Measurements from ENCODE around the gene CFAP299. TPM values are rescaled to one million over a fixed set of nuclear protein-coding genes. Genes with fewer than 3 reads are reported as not detected.
A peak's percentile ranks its signal among the peaks of the same experiment; 100 is the strongest.
"Not testable (repeated sequence)": the region's sequence is repeated elsewhere in the genome, so short reads cannot be mapped to it uniquely, and the experiment has no call there.

Gene CFAP299
- under 1 TPM in 2 of 3 donors, not detected in 1; under 0.01 to 0.15 TPM for total RNA-seq

- TF ChIP-seq CTCF (IDR thresholded peaks at IDR 0.05) (peak in 1 of 3 donors; percentile 31), POLR2A (IDR thresholded peaks at IDR 0.05) (no peak), POLR2AphosphoS5 (IDR thresholded peaks at IDR 0.05) (no peak)
- Histone ChIP-seq H3K4me1 (no peaks in the 10 kb centered on the region), H3K27me3 (peaks cover 0 to 17% of the 10 kb centered on the region in 2 donors), H3K27ac (no peak within 1 kb of the TSS), H3K9me3 (no peaks in the 10 kb centered on the region), H3K4me3 (peak within 1 kb of the TSS; percentile 40 to 68 (median 58)), H3K36me3 (no peaks in the 10 kb centered on the region)
- peak; percentile 55 to 70 for DNase-seq (ENCODE audit: low spot score in 2 of 2)
- intact Hi-C loops (cut with DNase I; ENCODE audit: low total_unique reads), result loop anchor here (10.0 kb wide), 1 partner anchor 111 kb away; no protein-coding TSS in a partner anchor
Measured at GRCh38 chr4:80335554-80336358, at the start of gene CFAP299. TSS of gene CFAP299 (plus strand) at chr4:80335730.

DNA sequence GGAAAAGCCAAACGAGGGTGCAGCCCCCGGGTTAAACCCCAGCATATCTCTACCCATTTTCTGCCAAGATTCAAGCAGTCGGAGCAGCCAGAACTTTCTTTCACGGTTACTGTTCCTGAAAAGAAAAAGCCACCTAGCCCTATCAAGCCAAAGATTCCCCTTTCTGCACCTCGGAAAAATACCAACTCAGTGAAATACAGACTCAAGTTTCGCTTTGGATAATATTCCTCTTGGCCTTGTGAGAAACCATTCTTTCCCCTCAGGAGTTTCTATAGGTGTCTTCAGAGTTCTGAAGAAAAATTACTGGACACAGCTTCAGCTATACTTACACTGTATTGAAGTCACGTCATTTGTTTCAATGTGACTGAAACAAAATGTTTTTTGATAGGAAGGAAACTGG, 49.1 kb upstream of the CFAP299 start:
- H3K9me3 ChIP-seq, result no peaks in the 10 kb centered on the region
- no peak for DNase-seq (ENCODE audit: low spot score in 2 of 2)
- H3K27ac ChIP-seq, result no peak overlapping the region
- TF ChIP-seq POLR2A (IDR thresholded peaks at IDR 0.05), result no peak
- no peak for TF ChIP-seq CTCF (IDR thresholded peaks at IDR 0.05)
- TF ChIP-seq POLR2AphosphoS5 (IDR thresholded peaks at IDR 0.05), result no peak
- H3K4me3 ChIP-seq, result no peak overlapping the region
- H3K4me1 ChIP-seq, result no peaks in the 10 kb centered on the region
- intact Hi-C loops (cut with DNase I; ENCODE audit: low total_unique reads), result no loop called here
- no peaks in the 10 kb centered on the region for H3K27me3 ChIP-seq
- H3K36me3 ChIP-seq, result no peaks in the 10 kb centered on the region

- H3K9me3 ChIP-seq; H3K4me3 ChIP-seq; H3K4me1 ChIP-seq; H3K27ac ChIP-seq; H3K36me3 ChIP-seq; H3K27me3 ChIP-seq; DNase-seq (ENCODE audit: low spot score in 2 of 2); intact Hi-C loops (cut with DNase I; ENCODE audit: low total_unique reads): not testable (repeated sequence)
Measured at GRCh38 chr4:80290665-80291064, 44.9 kb upstream of the CFAP299 start.

- Histone ChIP-seq H3K36me3 (no peaks in the 10 kb centered on the region), H3K9me3 (no peaks in the 10 kb centered on the region), H3K27me3 (no peaks in the 10 kb centered on the region), H3K27ac (no peak overlapping the region), H3K4me3 (no peak overlapping the region), H3K4me1 (no peaks in the 10 kb centered on the region)
- DNase-seq (ENCODE audit: low spot score in 2 of 2), result no peak
- intact Hi-C loops (cut with DNase I; ENCODE audit: low total_unique reads), result no loop called here
- TF ChIP-seq CTCF (IDR thresholded peaks at IDR 0.05) (no peak), POLR2AphosphoS5 (IDR thresholded peaks at IDR 0.05) (no peak), POLR2A (IDR thresholded peaks at IDR 0.05) (no peak)
Measured at GRCh38 chr4:80294206-80294605, 41.3 kb upstream of the CFAP299 start.

DNA sequence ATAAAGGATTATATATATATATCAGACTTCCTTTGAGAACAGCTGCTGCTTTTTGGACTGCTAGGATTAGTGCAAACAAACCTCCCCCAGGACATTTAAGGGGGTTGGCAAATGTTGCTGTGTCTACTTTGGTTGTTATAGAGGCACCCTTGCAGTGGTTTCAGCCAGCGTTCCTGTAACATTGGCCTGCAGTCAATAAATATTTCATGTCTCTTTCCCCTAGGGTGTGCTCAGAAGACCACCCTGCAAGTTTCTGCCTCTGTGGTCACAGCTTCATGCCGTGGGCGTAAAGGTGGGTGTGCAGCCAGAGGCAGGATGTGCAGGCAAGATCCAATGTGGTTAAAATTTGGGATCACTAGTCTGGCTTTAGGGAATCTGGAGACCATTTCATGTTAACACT, 40.2 kb upstream of the CFAP299 start:
- H3K36me3 ChIP-seq, result no peaks in the 10 kb centered on the region
- no peak for DNase-seq (ENCODE audit: low spot score in 2 of 2)
- intact Hi-C loops (cut with DNase I; ENCODE audit: low total_unique reads), result no loop called here
- no peaks in the 10 kb centered on the region for H3K9me3 ChIP-seq
- H3K27ac ChIP-seq, result no peak overlapping the region
- H3K27me3 ChIP-seq, result no peaks in the 10 kb centered on the region
- no peak for TF ChIP-seq POLR2AphosphoS5 (IDR thresholded peaks at IDR 0.05)
- TF ChIP-seq POLR2A (IDR thresholded peaks at IDR 0.05), result no peak
- no peak for TF ChIP-seq CTCF (IDR thresholded peaks at IDR 0.05)
- H3K4me1 ChIP-seq, result no peaks in the 10 kb centered on the region
- H3K4me3 ChIP-seq, result no peak overlapping the region
